Activated naive CD8-positive, alpha-beta T cell (primary cell): ENCODE data around the gene OR6B3.
A peak's percentile ranks its signal among the peaks of the same experiment; 100 is the strongest.

Experiments used
- H3K27ac Mint-ChIP-seq: one replicate; pipeline ENCODE4 v1.8.0; 2021; ENCODE audit warnings: mixed read lengths
- H3K27me3 Mint-ChIP-seq: one replicate; pipeline ENCODE4 v1.8.0; 2021; ENCODE audit warnings: mixed read lengths
- H3K36me3 Mint-ChIP-seq: one replicate; pipeline ENCODE4 v1.8.0; 2021; ENCODE audit warnings: mixed read lengths
- H3K4me1 Mint-ChIP-seq: one replicate; pipeline ENCODE4 v1.8.0; 2021; ENCODE audit warnings: low read depth, mixed read lengths
- H3K4me3 Mint-ChIP-seq: one replicate; pipeline ENCODE4 v1.8.0; 2021; ENCODE audit warnings: mild to moderate bottlenecking, mixed read lengths
- H3K9me3 Mint-ChIP-seq: one replicate; pipeline ENCODE4 v1.8.0; 2021; ENCODE audit warnings: low read depth, mixed read lengths

The OR6B3 gene

DNA sequence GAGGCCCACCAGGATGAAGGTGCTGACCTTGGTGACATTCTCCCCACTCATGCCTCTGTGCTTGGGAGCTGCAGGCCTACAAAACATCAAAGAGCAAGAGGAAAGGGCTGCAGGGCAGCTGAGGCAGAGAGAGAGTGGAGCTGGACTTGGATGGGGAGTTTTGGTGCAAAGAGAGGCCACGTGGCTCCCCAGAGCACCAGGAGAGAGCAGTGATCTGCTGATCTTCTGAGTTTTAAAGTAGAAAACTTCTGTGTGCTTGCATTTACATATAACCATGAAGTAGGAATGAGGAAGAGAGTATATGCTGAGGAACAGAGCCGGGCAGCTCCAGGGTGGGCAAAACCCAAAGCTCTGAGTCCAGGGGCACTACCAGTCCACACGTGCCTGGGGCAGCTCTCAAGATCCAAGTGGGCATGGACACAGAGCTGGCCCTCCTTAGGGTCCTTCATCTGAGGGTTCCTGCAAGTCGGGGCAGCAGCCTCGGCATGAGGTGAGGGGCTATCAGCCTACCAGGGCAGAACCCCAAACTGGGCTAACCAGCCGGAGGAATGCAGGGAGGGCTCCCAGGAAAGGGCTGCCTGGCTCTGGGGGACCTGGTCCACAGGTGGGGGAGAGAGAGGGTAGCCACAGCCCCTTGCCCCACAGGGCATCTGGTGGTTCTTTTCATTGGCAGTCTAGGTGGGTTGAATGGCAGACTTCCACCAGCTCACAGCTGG, 22.8 kb downstream of the OR6B3 start, which contains the start of gene OR6B2:
Gene OR6B2, minus strand, starts transcription at position 51 of the 716 bp plus-strand sequence. Its CDS starts 0 bp downstream, at position 51.
- H3K4me3 Mint-ChIP-seq = no peak within 1 kb of the TSS
- H3K36me3 Mint-ChIP-seq = no peaks in the 10 kb centered on the region
- no peaks in the 10 kb centered on the region for H3K4me1 Mint-ChIP-seq
- H3K9me3 Mint-ChIP-seq = no peaks in the 10 kb centered on the region
- H3K27ac Mint-ChIP-seq = no peak within 1 kb of the TSS
- H3K27me3 Mint-ChIP-seq = peaks cover 14% of the 10 kb centered on the region

GRCh38 chr2:240024766-240025165, 28.6 kb downstream of the OR6B3 start:
- Mint-ChIP-seq H3K27ac (peak overlapping the region; percentile 98), H3K9me3 (no peaks in the 10 kb centered on the region), H3K36me3 (peaks cover 8% of the 10 kb centered on the region), H3K4me1 (peaks cover 25% of the 10 kb centered on the region), H3K27me3 (no peaks in the 10 kb centered on the region), H3K4me3 (peak overlapping the region; percentile 99)

DNA sequence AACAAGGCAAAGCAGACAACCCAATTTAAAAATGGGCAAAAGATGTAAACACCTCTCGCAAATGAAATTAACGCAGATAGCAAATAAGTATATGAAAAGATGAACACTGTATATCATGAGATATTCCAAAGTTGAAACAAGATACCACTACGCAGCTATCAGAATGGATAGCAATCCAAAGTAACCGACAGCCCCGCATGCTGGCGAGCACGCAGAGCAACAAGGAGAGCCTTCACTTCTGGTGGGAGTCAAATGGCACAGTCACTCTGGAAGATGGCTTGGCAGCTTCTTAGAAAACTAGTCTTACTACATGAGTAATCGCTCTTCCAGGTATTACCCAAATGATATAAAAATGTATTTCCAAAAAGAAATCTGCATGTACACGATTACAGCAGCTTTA, 29.5 kb downstream of the OR6B3 start:
- H3K27ac Mint-ChIP-seq = peak overlapping the region; percentile 98
- no peaks in the 10 kb centered on the region for H3K27me3 Mint-ChIP-seq
- H3K36me3 Mint-ChIP-seq = peaks cover 8% of the 10 kb centered on the region
- peak overlapping the region; percentile 99 for H3K4me3 Mint-ChIP-seq
- H3K9me3 Mint-ChIP-seq = no peaks in the 10 kb centered on the region
- peaks cover 25% of the 10 kb centered on the region for H3K4me1 Mint-ChIP-seq

DNA sequence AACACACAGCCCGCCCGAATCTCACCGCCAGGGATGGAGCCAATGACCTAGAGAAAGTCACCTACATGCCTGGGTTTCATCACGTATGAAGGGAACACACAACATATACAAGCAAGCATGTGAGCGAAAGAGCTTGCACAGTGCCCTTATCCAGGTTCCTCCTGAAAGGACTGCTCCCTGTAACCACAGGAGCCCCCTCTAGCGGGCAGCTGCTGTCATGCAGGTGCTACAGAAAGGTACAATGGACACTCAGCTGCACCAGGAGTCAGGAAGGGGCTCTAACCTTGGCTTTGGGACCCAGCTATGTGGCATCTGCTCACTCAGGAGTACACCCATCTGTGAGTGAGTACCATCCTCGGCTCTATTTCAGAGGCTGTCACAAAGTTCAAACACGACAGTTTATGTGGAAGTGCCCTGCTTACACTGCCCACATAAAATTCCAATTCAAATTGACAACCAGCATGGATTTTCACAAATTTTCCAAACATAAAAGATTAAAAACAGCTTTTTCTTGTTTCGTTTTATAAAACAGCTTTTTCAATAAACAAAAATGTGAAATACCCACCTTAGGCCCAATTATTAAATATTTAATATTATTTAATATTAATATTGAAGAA, 31.7 kb downstream of the OR6B3 start:
- no peaks in the 10 kb centered on the region for H3K9me3 Mint-ChIP-seq
- no peaks in the 10 kb centered on the region for H3K27me3 Mint-ChIP-seq
- H3K4me3 Mint-ChIP-seq = no peak overlapping the region
- no peak overlapping the region for H3K27ac Mint-ChIP-seq
- peaks cover 14% of the 10 kb centered on the region for H3K36me3 Mint-ChIP-seq
- peaks cover 29% of the 10 kb centered on the region for H3K4me1 Mint-ChIP-seq

DNA sequence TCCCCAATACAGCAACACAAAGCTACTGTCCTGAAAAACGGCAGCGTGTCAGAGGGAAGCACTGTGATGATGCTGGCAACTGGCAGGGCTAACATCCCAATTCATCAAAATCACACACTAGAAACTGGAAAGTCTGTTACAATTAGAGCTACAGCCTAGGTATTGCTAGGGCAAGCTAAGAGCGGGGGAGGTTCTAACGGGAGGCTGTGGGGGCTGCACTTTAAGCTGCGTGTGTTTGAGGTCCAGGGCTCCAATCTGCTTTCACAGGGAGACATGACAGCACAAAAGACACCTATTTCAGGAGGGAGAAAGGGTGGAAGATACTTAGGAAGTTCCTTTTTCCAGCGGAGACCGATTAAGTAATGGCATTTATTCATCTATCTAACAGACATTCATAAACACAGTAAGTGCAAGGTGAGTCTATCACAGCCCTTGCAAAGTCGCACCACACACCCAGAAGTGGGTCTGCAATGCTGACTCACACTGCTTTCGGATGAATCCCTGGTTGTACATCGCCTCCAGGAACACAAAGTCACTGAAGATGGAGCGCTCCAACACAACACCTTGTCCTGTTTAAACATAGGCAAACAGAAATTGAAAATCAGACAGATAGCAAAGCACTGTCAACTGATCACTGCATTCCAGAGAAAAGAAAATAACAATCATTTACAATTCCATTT, 35.1 kb downstream of the OR6B3 start:
- H3K36me3 Mint-ChIP-seq = peaks cover 18% of the 10 kb centered on the region
- H3K4me1 Mint-ChIP-seq = peaks cover 16% of the 10 kb centered on the region
- H3K27me3 Mint-ChIP-seq = no peaks in the 10 kb centered on the region
- no peaks in the 10 kb centered on the region for H3K9me3 Mint-ChIP-seq
- H3K4me3 Mint-ChIP-seq = no peak overlapping the region
- no peak overlapping the region for H3K27ac Mint-ChIP-seq

- H3K27me3 Mint-ChIP-seq = no peaks in the 10 kb centered on the region
- peaks cover 20% of the 10 kb centered on the region for H3K36me3 Mint-ChIP-seq
- H3K4me3 Mint-ChIP-seq = no peak overlapping the region
- H3K4me1 Mint-ChIP-seq = peaks cover 4% of the 10 kb centered on the region
- H3K9me3 Mint-ChIP-seq = no peaks in the 10 kb centered on the region
- no peak overlapping the region for H3K27ac Mint-ChIP-seq
These were observed 39.0 kb downstream of the OR6B3 start for GRCh38 chr2:240014327-240014726.

- H3K27me3 Mint-ChIP-seq = no peaks in the 10 kb centered on the region
- no peak overlapping the region for H3K27ac Mint-ChIP-seq
- peaks cover 19% of the 10 kb centered on the region for H3K36me3 Mint-ChIP-seq
- no peaks in the 10 kb centered on the region for H3K9me3 Mint-ChIP-seq
- H3K4me1 Mint-ChIP-seq = peaks cover 4% of the 10 kb centered on the region
- H3K4me3 Mint-ChIP-seq = no peak overlapping the region
These were observed 40.0 kb downstream of the OR6B3 start for GRCh38 chr2:240013343-240013742.

DNA sequence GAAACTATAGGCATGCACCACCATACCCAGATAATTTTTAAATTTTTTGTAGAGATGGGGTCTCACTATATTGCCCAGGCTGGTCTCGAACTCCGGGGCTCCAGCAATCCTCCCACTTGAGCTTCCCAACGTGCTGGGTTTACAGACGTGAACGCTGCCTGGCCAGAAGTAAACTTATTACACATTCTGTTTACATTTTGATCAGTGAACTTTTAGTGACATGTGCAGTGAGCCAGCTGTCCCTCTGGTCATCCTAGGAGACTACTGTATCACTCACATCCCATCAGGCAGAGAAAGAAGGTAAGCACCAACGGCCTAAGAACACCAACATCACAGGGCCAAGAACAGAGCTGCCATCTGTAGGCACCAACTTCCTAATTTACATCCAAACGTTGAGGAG, 50.3 kb downstream of the OR6B3 start:
- peaks cover under 1% of the 10 kb centered on the region for H3K36me3 Mint-ChIP-seq

DNA sequence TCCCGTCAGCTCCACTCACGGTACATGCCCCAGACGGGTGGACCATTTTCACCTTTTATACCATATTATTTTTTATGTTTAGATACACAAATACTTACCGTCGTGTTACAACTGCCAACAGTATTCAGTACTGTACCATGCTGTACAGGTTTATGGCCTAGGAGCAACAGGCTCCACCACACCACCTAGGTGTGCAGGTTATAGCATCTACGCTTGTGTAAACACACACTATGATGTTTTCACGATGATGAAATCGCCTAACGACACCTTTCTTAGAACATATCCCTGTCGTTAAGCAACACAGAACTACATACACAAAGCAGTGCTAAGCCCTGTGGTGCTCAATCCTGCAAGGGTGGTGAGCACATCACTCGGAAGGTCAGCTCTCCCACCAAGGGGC, 52.6 kb downstream of the OR6B3 start:
- H3K4me1 Mint-ChIP-seq = no peaks in the 10 kb centered on the region
- H3K4me3 Mint-ChIP-seq = no peak overlapping the region
- H3K27me3 Mint-ChIP-seq = no peaks in the 10 kb centered on the region
- no peak overlapping the region for H3K27ac Mint-ChIP-seq
- H3K9me3 Mint-ChIP-seq = no peaks in the 10 kb centered on the region
- H3K36me3 Mint-ChIP-seq = peaks cover 3% of the 10 kb centered on the region

More for the DNA sequence above, 50.3 kb downstream of the OR6B3 start:
- Mint-ChIP-seq H3K9me3 (no peaks in the 10 kb centered on the region), H3K27ac (no peak overlapping the region), H3K27me3 (no peaks in the 10 kb centered on the region), H3K4me3 (no peak overlapping the region), H3K4me1 (no peaks in the 10 kb centered on the region)

- Mint-ChIP-seq H3K27me3 (no peaks in the 10 kb centered on the region), H3K4me1 (peaks cover 2% of the 10 kb centered on the region), H3K27ac (no peak overlapping the region), H3K9me3 (no peaks in the 10 kb centered on the region), H3K4me3 (no peak overlapping the region), H3K36me3 (peaks cover 3% of the 10 kb centered on the region)
These were observed 55.5 kb downstream of the OR6B3 start for GRCh38 chr2:239997686-239998409.
